H1 (cell line): ENCODE measurements around the gene RALGAPB. TPM values are rescaled to one million over a fixed set of nuclear protein-coding genes. Genes with fewer than 3 reads are reported as not detected.

Experiments
- CTCF ChIA-PET: fragments of 300-600 bp; sonication (Branson Sonifier 250); formaldehyde crosslinking; loops from one replicate; lab custom pipeline; 2021; ENCODE audit not compliant: partially characterized antibody; lab: Charles Lee
- POLR2A ChIA-PET: fragments of 300-600 bp; sonication (Branson Sonifier 250); formaldehyde crosslinking; loops from one replicate; lab custom pipeline; 2021; ENCODE audit warnings: inconsistent platforms; ENCODE audit not compliant: partially characterized antibody; lab: Charles Lee
- DNase-seq, 2 experiments: peaks; one replicate each; pipeline versions ENCODE4 v3.0.0 to v3.0.0-alpha.2; 2010 to 2022; ENCODE audit warnings: low spot score in 2 of 2, low read depth in 1 of 2, mixed read lengths in 1 of 2
- FAIRE-seq: peaks from 2 replicates; lab custom pipeline; 2011; peaks lifted over from hg19 to GRCh38; lab: Jason Lieb, UNC
- H2AFZ ChIP-seq: 2 replicates; pipeline ENCODE4 v1.8.1; 2012; ENCODE audit warnings: low read length, inconsistent platforms
- H2AK5ac ChIP-seq: 2 replicates; pipeline ENCODE4 v1.6.1; 2013; ENCODE audit warnings: low read depth, low read length
- H2BK120ac ChIP-seq: replicated peaks from 2 replicates; pipeline ENCODE3; 2013; ENCODE audit warnings: low read depth, low read length, inconsistent platforms
- H2BK12ac ChIP-seq: 2 replicates; pipeline ENCODE4 v1.6.1; 2013; ENCODE audit warnings: low read depth, low read length
- H2BK15ac ChIP-seq: 2 replicates; pipeline ENCODE4 v1.6.1; 2013; ENCODE audit warnings: low read length
- H2BK20ac ChIP-seq: 2 replicates; pipeline ENCODE4 v1.6.1; 2013; ENCODE audit warnings: low read length
- H2BK5ac ChIP-seq: 2 replicates; pipeline ENCODE4 v1.6.1; 2013; ENCODE audit warnings: low read depth, low read length
- H3K14ac ChIP-seq: 2 replicates; pipeline ENCODE4 v1.6.1; 2013; ENCODE audit warnings: inconsistent platforms; ENCODE audit not compliant: insufficient read length
- H3K18ac ChIP-seq: 2 replicates; pipeline ENCODE4 v1.6.1; 2013; ENCODE audit warnings: low read length; ENCODE audit errors: extremely low read depth
- H3K23ac ChIP-seq: 2 replicates; pipeline ENCODE4 v1.6.1; 2013; ENCODE audit warnings: inconsistent platforms; ENCODE audit not compliant: insufficient read length
- H3K23me2 ChIP-seq: 2 replicates; pipeline ENCODE4 v1.6.1; 2013; ENCODE audit warnings: low read depth, low read length
- H3K27ac ChIP-seq: 2 replicates; pipeline ENCODE4 v1.6.1; 2011; ENCODE audit warnings: low read depth, low read length, inconsistent platforms
- H3K27me3 ChIP-seq, 4 experiments: replicated peaks in 1 of 4; 1 replicate in 1 of 4; 2 replicates in 3 of 4; pipeline versions ENCODE4 v1.6.1 to v1.8.1; 2011 to 2013; ENCODE audit warnings: low read length in 3 of 4, mild to moderate bottlenecking in 3 of 4, inconsistent platforms in 2 of 4, mixed read lengths in 2 of 4, moderate library complexity in 1 of 4; ENCODE audit not compliant: control insufficient read depth in 3 of 4, insufficient read depth in 3 of 4; ENCODE audit errors: extremely low read depth in 1 of 4
- H3K36me3 ChIP-seq, 4 experiments: 2 replicates each; pipeline versions ENCODE4 v1.6.1 to v1.8.1; 2011 to 2013; ENCODE audit warnings: mild to moderate bottlenecking in 4 of 4, low read length in 3 of 4, moderate library complexity in 2 of 4, control low read depth in 1 of 4, inconsistent platforms in 1 of 4; ENCODE audit not compliant: insufficient read depth in 4 of 4, control insufficient read depth in 2 of 4
- H3K4ac ChIP-seq: replicated peaks from 2 replicates; pipeline ENCODE3; 2013; ENCODE audit warnings: low read length, low read depth, mixed read lengths, inconsistent platforms; ENCODE audit not compliant: insufficient read length
- H3K4me1 ChIP-seq, 4 experiments: replicated peaks in 1 of 4; 1 replicate in 1 of 4; 2 replicates in 3 of 4; pipeline versions ENCODE4 v1.6.1 to v1.8.1; 2011 to 2013; ENCODE audit warnings: low read length in 3 of 4, inconsistent platforms in 2 of 4, mixed read lengths in 1 of 4; ENCODE audit not compliant: insufficient read depth in 4 of 4, control insufficient read depth in 3 of 4
- H3K4me2 ChIP-seq, 2 experiments: 2 replicates each; pipeline versions ENCODE4 v1.6.1 to v1.8.1; 2011 to 2013; ENCODE audit warnings: low read depth in 2 of 2, low read length in 2 of 2, control low read depth in 1 of 2, inconsistent platforms in 1 of 2, mild to moderate bottlenecking in 1 of 2; ENCODE audit not compliant: insufficient read depth in 1 of 2
- H3K4me3 ChIP-seq, 4 experiments: fragments of 200-600, 300-600 bp in 1 of 4; sonication (generic), shearing (Covaris generic), sonication (Bioruptor Twin) in 1 of 4; 2 replicates each; pipeline versions ENCODE4 v1.5.1 to v1.8.1; 2011 to 2016; ENCODE audit warnings: low read length in 4 of 4, low read depth in 3 of 4, control low read depth in 2 of 4, inconsistent platforms in 2 of 4, mild to moderate bottlenecking in 2 of 4, mixed read lengths in 1 of 4, moderate library complexity in 1 of 4; ENCODE audit not compliant: insufficient read depth in 2 of 4; ENCODE audit errors: extremely low read depth in 1 of 4
- H3K56ac ChIP-seq: replicated peaks from 2 replicates; pipeline ENCODE3; 2013; ENCODE audit warnings: low read depth, mild to moderate bottlenecking, mixed read lengths, low read length, inconsistent platforms; ENCODE audit not compliant: insufficient read length
- H3K79me1 ChIP-seq: 2 replicates; pipeline ENCODE4 v1.6.1; 2013; ENCODE audit warnings: low read depth, low read length, control low read depth
- H3K79me2 ChIP-seq, 2 experiments: 2 replicates each; pipeline versions ENCODE4 v1.6.1 to v1.8.1; 2012 to 2013; ENCODE audit warnings: low read length in 2 of 2, mild to moderate bottlenecking in 2 of 2, inconsistent platforms in 1 of 2; ENCODE audit not compliant: insufficient read depth in 2 of 2, control insufficient read depth in 1 of 2
- H3K9ac ChIP-seq, 4 experiments: replicated peaks in 1 of 4; 1 replicate in 1 of 4; 2 replicates in 3 of 4; pipeline versions ENCODE4 v1.6.1 to v1.8.1; 2011 to 2013; ENCODE audit warnings: low read depth in 3 of 4, low read length in 3 of 4, control low read depth in 2 of 4, mild to moderate bottlenecking in 2 of 4, moderate library complexity in 2 of 4, inconsistent platforms in 1 of 4; ENCODE audit errors: extremely low read depth in 1 of 4
- H3K9me3 ChIP-seq, 2 experiments: 2 replicates each; pipeline versions ENCODE4 v1.6.1 to v1.8.1; 2012 to 2013; ENCODE audit warnings: mild to moderate bottlenecking in 2 of 2, moderate library complexity in 2 of 2, control low read depth in 1 of 2, inconsistent platforms in 1 of 2, low read depth in 1 of 2, low read length in 1 of 2, mixed read lengths in 1 of 2; ENCODE audit not compliant: insufficient read depth in 2 of 2
- H4K20me1 ChIP-seq, 2 experiments: replicated peaks in 1 of 2; 2 replicates each; pipeline versions ENCODE3 to v1.8.1; 2011 to 2013; ENCODE audit warnings: inconsistent platforms in 2 of 2, low read length in 2 of 2, mild to moderate bottlenecking in 1 of 2; ENCODE audit not compliant: insufficient read depth in 2 of 2, control insufficient read depth in 1 of 2
- H4K5ac ChIP-seq: 2 replicates; pipeline ENCODE4 v1.6.1; 2013; ENCODE audit warnings: low read length, low read depth, mixed read lengths, inconsistent platforms; ENCODE audit not compliant: insufficient read length
- H4K8ac ChIP-seq: 2 replicates; pipeline ENCODE4 v1.8.0; 2013; ENCODE audit warnings: mild to moderate bottlenecking, moderate library complexity, low read length, inconsistent platforms; ENCODE audit not compliant: insufficient read depth; ENCODE audit errors: extremely low read depth
- H4K91ac ChIP-seq: replicated peaks from 2 replicates; pipeline ENCODE3; 2013; ENCODE audit warnings: low read length, mixed read lengths, inconsistent platforms; ENCODE audit not compliant: insufficient read length
- CBX8 ChIP-seq: fragments of 300-800, 300-1000 bp; sonication (generic); IDR thresholded peaks from 2 replicates; pipeline ENCODE4 v1.7.1; 2016; ENCODE audit warnings: low read depth, low read length, borderline replicate concordance
- POLR2A ChIP-seq, 2 experiments: IDR thresholded peaks; 1 replicate in 1 of 2; 2 replicates in 1 of 2; pipeline ENCODE4 v1.6.1; 2011; ENCODE audit warnings: low read depth in 2 of 2, low read length in 2 of 2, mild to moderate bottlenecking in 2 of 2; ENCODE audit errors: control extremely low read depth in 1 of 2
- WGBS, 2 experiments: shearing (Covaris generic) in 1 of 2; methylation state at CpG; one replicate each; pipeline versions ENCODE4 v1.1.6 to v1.1.7; 2013 to 2015; ENCODE audit warnings: low lambda C conversion rate in 2 of 2, mixed read lengths in 2 of 2, inconsistent platforms in 1 of 2, low coverage in 1 of 2, missing lambda C conversion rate in 1 of 2; ENCODE audit not compliant: insufficient replicate concordance in 2 of 2, insufficient coverage in 1 of 2, insufficient read length in 1 of 2; ENCODE audit errors: extremely low coverage in 1 of 2, missing lambda C conversion rate in 1 of 2; 5-methylcytosine and 5-hydroxymethylcytosine counted together
- polyA plus RNA-seq, 7 experiments: library from polyadenylated mRNA; depleted of rRNA in 3 of 7; stranded (reverse) in 5 of 7; unstranded in 2 of 7; fragments of >200 nt in 5 of 7; fragments of 200-250 nt in 2 of 7; gene quantifications; 1 replicate in 5 of 7; 2 replicates in 1 of 7; 4 replicates in 1 of 7; pipeline versions ENCODE4 v1.2.1 to v1.2.3, GENCODE V29; 2011 to 2013; ENCODE audit warnings: missing spikeins in 2 of 7, mixed read lengths in 2 of 7
- total RNA-seq: library from RNA; stranded (reverse); fragmentation: NEBNext Ultra II Directional; extraction: Animal tissue kit (Norgen Biotek cat#: 25700); gene quantifications from 2 replicates; pipeline ENCODE4 v1.2.1, GENCODE V29; 2021

RALGAPB gene
- total and polyA plus RNA-seq, 2 of the 8 experiments (the other 6 are each of a cell fraction or from before 2014, with no cell fraction given), result 10.6 to 35.1 TPM

GRCh38 chr20:38447251-38447661 lies 25.4 kb upstream of the RALGAPB start:
- Histone ChIP-seq H4K20me1 (no peaks in the 10 kb centered on the region), H3K23ac (no peak overlapping the region), H4K91ac (no peak overlapping the region), H2BK120ac (no peak overlapping the region), H2BK15ac (no peak overlapping the region), H3K4me2 (peak overlapping the region; percentile 54 to 93), H3K27ac (no peak overlapping the region), H3K23me2 (no peaks in the 10 kb centered on the region; the same call in 1 of the 2 replicates), H2AFZ (no peak overlapping the region), H3K4me1 (peaks cover 0 to 5% (median 4%) of the 10 kb centered on the region in 4 experiments; a peak in 3 of 7 replicates), H3K36me3 (peaks cover 0 to 15% (median 6%) of the 10 kb centered on the region in 4 experiments; a peak in 4 of 8 replicates), H2BK20ac (no peak overlapping the region), H3K4ac (no peak overlapping the region), H4K8ac (peak overlapping the region; percentile 94; the same call in 1 of the 2 replicates), H3K79me2 (no peaks in the 10 kb centered on the region), H3K9ac (peak overlapping the region in 3 of 4 experiments; percentile 52 to 84 (median 78); a peak in 6 of 7 replicates), H3K27me3 (no peaks in the 10 kb centered on the region; a peak in 2 of 7 replicates), H3K9me3 (no peaks in the 10 kb centered on the region), H2BK5ac (no peak overlapping the region), H3K14ac (no peak overlapping the region), H2BK12ac (no peak overlapping the region; the same call in 1 of the 2 replicates), H3K18ac (no peak overlapping the region), H3K56ac (no peak overlapping the region), H4K5ac (no peak overlapping the region), H3K4me3 (peak overlapping the region; percentile 37 to 87 (median 79)), H2AK5ac (no peak overlapping the region), H3K79me1 (peaks cover 3% of the 10 kb centered on the region; the same call in 1 of the 2 replicates)
- 75% methylated on average over 12 of the region's 12 CpGs; no CpG with 5 or more reads in 1 of the 2 experiments for WGBS, 2 experiments
- FAIRE-seq (no peak), DNase-seq (no peak)
- ChIA-PET CTCF (interaction anchor here (1.0 to 5.9 kb wide), 13 partner anchors 10 to 203 kb away, joined by 3 to 85 read pairs (median 5); partner anchors contain the start of genes RALGAPB and SNHG17), POLR2A (interaction anchor here (1.1 to 15.7 kb wide), 6 partner anchors 9 to 25 kb away, joined by 3 to 285 read pairs (median 12); partner anchors contain the start of genes RALGAPB and SNHG17)
- TF ChIP-seq POLR2A (IDR thresholded peaks at IDR 0.05; ENCODE audit: control extremely low read depth in 1 of 2, low read depth in 2 of 2, low read length in 2 of 2) (no peak), CBX8 (no peak)
